HCT116 (cell line): ENCODE data around the gene CABLES1.

Experiments used
- CTCF ChIP-seq, 3 experiments: fragments of 200-600 bp in 1 of 3; sonication (generic) in 1 of 3; IDR thresholded peaks in 2 of 3; conservative IDR thresholded peaks in 1 of 3; 2 replicates each; pipeline ENCODE4 v1.5.1; 2012 to 2017; ENCODE audit warnings: low read depth in 2 of 3, low read length in 2 of 3, antibody characterized with exemption in 1 of 3, borderline replicate concordance in 1 of 3, control low read depth in 1 of 3, mild to moderate bottlenecking in 1 of 3, mixed read lengths in 1 of 3, mixed run types in 1 of 3, moderate library complexity in 1 of 3; ENCODE audit not compliant: insufficient read depth in 1 of 3
- SIN3A ChIP-seq: IDR thresholded peaks from 2 replicates; pipeline ENCODE4 v1.6.1; 2012; ENCODE audit warnings: low read depth

DNA sequence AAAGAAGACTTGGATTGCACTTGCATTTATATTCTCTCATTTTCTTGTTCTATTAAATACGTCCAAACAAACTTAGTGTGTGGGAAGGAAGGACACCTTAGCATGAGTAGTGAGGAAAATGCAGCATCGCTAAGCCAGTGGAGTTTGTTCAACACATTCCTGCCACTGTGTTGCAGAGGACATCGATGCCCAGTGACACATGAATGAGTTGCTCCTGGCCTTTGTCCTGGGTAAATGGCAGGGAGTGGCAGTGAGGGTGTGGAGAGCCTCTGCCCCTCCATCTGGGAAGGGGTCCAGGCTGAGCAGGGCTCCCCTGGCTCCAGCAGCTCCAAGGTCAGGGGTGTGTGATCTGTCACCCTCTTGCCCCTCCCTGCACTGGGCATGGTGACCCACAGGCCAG lies 75.9 kb downstream of the CABLES1 start:
- TF ChIP-seq CTCF (IDR thresholded peaks at IDR 0.05 in 2 of 3, conservative IDR thresholded peaks at IDR 0.05 in 1 of 3; ENCODE audit: borderline replicate concordance in 1 of 3, insufficient read depth in 1 of 3, low read depth in 2 of 3, low read length in 2 of 3) (no peak), SIN3A (no peak)
